Uterus (tissue), 4 donors: ENCODE measurements around the gene CA10. TPM values are rescaled to one million over a fixed set of nuclear protein-coding genes. Genes with fewer than 3 reads are reported as not detected.

Experiments used
- DNase-seq, 2 donors: peaks; one replicate each; pipeline ENCODE4 v3.0.0-alpha.2; 2019 to 2020
- H3K27ac ChIP-seq, 2 donors: fragments of 200-600 bp; sonication (generic); 1 replicate in 1 of 2; 2 replicates in 1 of 2; pipeline ENCODE4 v1.5.1; 2016 to 2018
- H3K27me3 ChIP-seq, 2 donors: fragments of 200-600 bp; sonication (generic); one replicate each; pipeline ENCODE4 v1.5.1; 2018 to 2019; ENCODE audit warnings: control low read depth in 1 of 2
- H3K36me3 ChIP-seq, 2 donors: fragments of 200-600 bp; sonication (generic); one replicate each; pipeline ENCODE4 v1.5.1; 2019; ENCODE audit warnings: control low read depth in 1 of 2
- H3K4me1 ChIP-seq, 2 donors: fragments of 200-600 bp; sonication (generic); one replicate each; pipeline ENCODE4 v1.5.1; 2018 to 2019; ENCODE audit warnings: control low read depth in 1 of 2
- H3K4me3 ChIP-seq, 2 donors: fragments of 200-600 bp; sonication (generic); 1 replicate in 1 of 2; 2 replicates in 1 of 2; pipeline ENCODE4 v1.5.1; 2018 to 2019; ENCODE audit warnings: mild to moderate bottlenecking in 1 of 2
- H3K9me3 ChIP-seq, 2 donors: fragments of 200-600 bp; sonication (generic); one replicate each; pipeline ENCODE4 v1.5.1; 2019; ENCODE audit warnings: control low read depth in 1 of 2
- POLR2A ChIP-seq, 2 donors: fragments of 450-650 bp; IDR thresholded peaks; one replicate each; pipeline ENCODE4 v1.6.1; 2016; ENCODE audit warnings: antibody characterized with exemption in 2 of 2, mild to moderate bottlenecking in 1 of 2, moderate library complexity in 1 of 2
- intact Hi-C: fragments of 100-400 bp; cut with DNase I; formaldehyde crosslinking; loops from one replicate; pipeline ENCODE4 v1.15.1; 2023; ENCODE audit warnings: low total_unique reads
- total RNA-seq, 4 donors: library from RNA; depleted of rRNA in 3 of 4; stranded (reverse); fragments of >200 nt in 3 of 4; gene quantifications; one replicate each; pipeline versions ENCODE4 v1.1.0 to v1.2.4, GENCODE V29; 2014 to 2023
- TF ChIP-seq, protein P1 (sequence below), 4 experiments: fragments of 200-600 bp in 2 of 4; fragments of 450-650 bp in 2 of 4; sonication (generic) in 2 of 4; IDR thresholded peaks; one replicate each; pipeline ENCODE4 v1.5.1; 2016 to 2019; ENCODE audit warnings: antibody characterized with exemption in 4 of 4, mild to moderate bottlenecking in 2 of 4, moderate library complexity in 1 of 4
- donor health status: DM: yes; HTN: yes; CAD: no.

The CA10 gene
- total RNA-seq, 4 donors from 2014 or later, result 5.3 TPM; not detected in 3

DNA sequence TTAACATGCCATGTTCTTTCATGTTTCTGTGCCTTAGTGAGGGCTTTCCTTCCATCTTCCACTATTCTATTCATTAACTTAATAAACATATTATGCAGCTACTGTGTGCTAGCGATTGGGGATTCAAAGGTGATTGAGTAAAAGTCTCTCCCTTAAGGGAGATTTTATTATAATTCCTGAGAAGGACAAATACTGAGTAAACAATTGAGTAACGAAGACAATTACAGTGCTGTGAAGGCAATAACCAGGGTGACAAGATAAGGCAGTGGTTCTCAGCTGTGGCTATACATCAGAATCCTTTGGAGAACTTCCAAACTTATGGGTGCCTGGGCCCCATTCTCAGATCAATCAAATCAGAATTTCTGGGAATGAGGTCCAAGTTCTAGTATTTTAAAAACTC lies 353.3 kb downstream of the CA10 start:
- Histone ChIP-seq H3K27ac (no peak overlapping the region), H3K4me3 (no peak overlapping the region), H3K36me3 (no peaks in the 10 kb centered on the region), H3K4me1 (no peaks in the 10 kb centered on the region), H3K27me3 (no peaks in the 10 kb centered on the region), H3K9me3 (no peaks in the 10 kb centered on the region)
- no peak for DNase-seq
- TF ChIP-seq POLR2A (IDR thresholded peaks at IDR 0.05), result no peak
- TF ChIP-seq, protein P1, sequence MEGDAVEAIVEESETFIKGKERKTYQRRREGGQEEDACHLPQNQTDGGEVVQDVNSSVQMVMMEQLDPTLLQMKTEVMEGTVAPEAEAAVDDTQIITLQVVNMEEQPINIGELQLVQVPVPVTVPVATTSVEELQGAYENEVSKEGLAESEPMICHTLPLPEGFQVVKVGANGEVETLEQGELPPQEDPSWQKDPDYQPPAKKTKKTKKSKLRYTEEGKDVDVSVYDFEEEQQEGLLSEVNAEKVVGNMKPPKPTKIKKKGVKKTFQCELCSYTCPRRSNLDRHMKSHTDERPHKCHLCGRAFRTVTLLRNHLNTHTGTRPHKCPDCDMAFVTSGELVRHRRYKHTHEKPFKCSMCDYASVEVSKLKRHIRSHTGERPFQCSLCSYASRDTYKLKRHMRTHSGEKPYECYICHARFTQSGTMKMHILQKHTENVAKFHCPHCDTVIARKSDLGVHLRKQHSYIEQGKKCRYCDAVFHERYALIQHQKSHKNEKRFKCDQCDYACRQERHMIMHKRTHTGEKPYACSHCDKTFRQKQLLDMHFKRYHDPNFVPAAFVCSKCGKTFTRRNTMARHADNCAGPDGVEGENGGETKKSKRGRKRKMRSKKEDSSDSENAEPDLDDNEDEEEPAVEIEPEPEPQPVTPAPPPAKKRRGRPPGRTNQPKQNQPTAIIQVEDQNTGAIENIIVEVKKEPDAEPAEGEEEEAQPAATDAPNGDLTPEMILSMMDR (IDR thresholded peaks at IDR 0.05), result no peak
- intact Hi-C loops, result no loop called here

DNA sequence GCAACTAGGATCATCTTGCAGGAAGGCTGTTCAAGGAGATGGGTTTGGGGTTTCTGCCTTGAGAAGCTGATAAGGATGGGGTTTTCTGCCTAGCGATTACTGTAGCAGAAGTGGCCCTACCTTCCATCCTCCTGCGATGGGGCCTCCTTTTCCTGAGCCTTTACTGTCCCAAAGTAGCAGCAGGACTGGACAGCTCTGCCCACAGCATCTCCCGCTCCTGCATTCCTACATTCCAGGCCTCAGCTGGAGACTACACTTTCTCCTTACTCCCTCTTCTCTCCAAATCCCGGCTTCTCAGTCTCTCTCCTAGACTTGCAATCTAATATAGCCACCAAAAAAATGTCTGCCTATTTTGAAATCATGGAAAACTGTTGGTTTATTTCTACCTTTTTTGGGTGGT lies 355.4 kb downstream of the CA10 start:
- Histone ChIP-seq H3K36me3 (no peaks in the 10 kb centered on the region), H3K27ac (no peak overlapping the region), H3K27me3 (no peaks in the 10 kb centered on the region), H3K9me3 (no peaks in the 10 kb centered on the region), H3K4me3 (no peak overlapping the region), H3K4me1 (no peaks in the 10 kb centered on the region)
- intact Hi-C loops, result no loop called here
- TF ChIP-seq, protein P1 (IDR thresholded peaks at IDR 0.05), result no peak
- TF ChIP-seq POLR2A (IDR thresholded peaks at IDR 0.05), result no peak
- no peak for DNase-seq

DNA sequence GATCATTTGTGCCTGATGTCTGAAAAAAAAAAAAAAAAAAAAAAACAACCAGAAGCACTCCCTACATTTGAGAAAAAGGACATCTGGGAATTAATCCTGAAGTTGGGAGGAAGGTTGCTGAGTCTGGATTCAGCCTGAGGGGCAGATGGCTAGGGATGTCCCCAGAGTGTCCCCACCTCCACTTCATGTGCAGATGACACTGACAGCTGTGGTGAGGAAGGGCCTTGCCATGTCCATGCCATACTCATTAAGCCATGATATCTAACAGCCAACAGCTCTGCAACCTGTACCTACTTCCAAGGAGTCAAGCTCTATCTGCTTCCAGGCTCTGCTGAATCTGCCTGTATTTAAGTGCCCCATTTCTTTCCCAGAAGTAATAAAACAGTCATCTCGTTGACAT lies 356.0 kb downstream of the CA10 start:
- intact Hi-C loops, result no loop called here
- no peak overlapping the region for H3K4me3 ChIP-seq
- TF ChIP-seq, protein P1 (IDR thresholded peaks at IDR 0.05), result no peak
- TF ChIP-seq POLR2A (IDR thresholded peaks at IDR 0.05), result no peak

DNA sequence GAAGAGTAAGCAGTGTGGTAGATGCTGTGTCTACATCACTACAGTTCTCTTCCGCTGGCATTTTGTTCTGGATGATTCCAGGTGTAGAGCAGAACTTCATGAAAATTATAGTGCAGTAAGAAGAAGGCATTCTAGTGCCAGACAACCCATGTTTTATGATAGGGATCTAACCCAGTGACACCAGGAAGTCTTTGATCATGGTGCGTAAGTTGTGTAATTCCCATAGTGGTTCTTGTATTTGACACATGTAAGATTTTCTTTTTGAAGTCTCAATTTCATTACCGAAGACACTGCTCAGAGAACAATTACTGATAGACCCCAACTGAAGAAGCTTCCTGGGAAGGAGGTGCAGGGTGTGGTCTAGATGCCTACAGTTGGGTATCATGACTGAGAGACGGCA lies 356.9 kb downstream of the CA10 start:
- H3K36me3 ChIP-seq, result no peaks in the 10 kb centered on the region
- DNase-seq, result no peak
- intact Hi-C loops, result no loop called here
- no peaks in the 10 kb centered on the region for H3K27me3 ChIP-seq
- no peak overlapping the region for H3K27ac ChIP-seq
- no peak for TF ChIP-seq POLR2A (IDR thresholded peaks at IDR 0.05)
- TF ChIP-seq, protein P1 (IDR thresholded peaks at IDR 0.05), result no peak
- H3K4me1 ChIP-seq, result no peaks in the 10 kb centered on the region
- no peaks in the 10 kb centered on the region for H3K9me3 ChIP-seq
- no peak overlapping the region for H3K4me3 ChIP-seq

More for the DNA sequence above, 356.0 kb downstream of the CA10 start:
- Histone ChIP-seq H3K27ac (no peak overlapping the region), H3K9me3 (no peaks in the 10 kb centered on the region), H3K27me3 (no peaks in the 10 kb centered on the region), H3K36me3 (no peaks in the 10 kb centered on the region), H3K4me1 (no peaks in the 10 kb centered on the region)
- no peak for DNase-seq

DNA sequence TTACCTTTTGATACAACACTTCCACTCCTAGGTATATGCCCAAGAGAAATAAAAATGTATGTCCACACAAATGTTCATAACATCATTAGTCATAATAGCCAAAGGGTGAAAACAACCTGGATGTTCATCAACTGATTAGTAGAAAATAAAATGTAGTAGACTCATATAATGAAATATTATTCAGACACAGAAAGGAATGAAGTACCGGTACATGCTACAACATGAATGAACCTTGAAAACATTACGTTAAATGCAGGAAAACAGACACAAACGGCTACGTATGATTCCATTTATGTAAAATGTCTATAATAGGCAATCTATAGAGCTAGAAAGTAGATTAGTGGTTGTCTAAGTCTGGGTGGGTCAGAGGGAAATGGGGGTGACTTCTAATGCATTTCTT lies 358.5 kb downstream of the CA10 start:
- TF ChIP-seq POLR2A (IDR thresholded peaks at IDR 0.05), result no peak
- TF ChIP-seq, protein P1 (IDR thresholded peaks at IDR 0.05), result no peak
- Histone ChIP-seq H3K9me3 (no peaks in the 10 kb centered on the region), H3K27me3 (no peaks in the 10 kb centered on the region), H3K27ac (no peak overlapping the region), H3K4me1 (no peaks in the 10 kb centered on the region), H3K4me3 (no peak overlapping the region), H3K36me3 (no peaks in the 10 kb centered on the region)
- no peak for DNase-seq
- intact Hi-C loops, result no loop called here
